Activated CD8-positive, alpha-beta T cell treated with anti-CD3 and anti-CD28 coated beads for 36 hours (primary cell): ENCODE measurements around the gene ZFAND2A. TPM values are rescaled to one million over a fixed set of nuclear protein-coding genes. Genes with fewer than 3 reads are reported as not detected.

Experiments used
- ATAC-seq: fragments of 200-7000 bp; cut with Tn5 transposase; one replicate; pipeline ENCODE4 v1.10.0; 2021; ENCODE audit warnings: mild to moderate bottlenecking, moderate library complexity
- CTCF ChIA-PET: fragments of 350-600 bp; sonication (Branson Sonifier 250); formaldehyde crosslinking; loops from one replicate; lab custom pipeline; 2021; ENCODE audit warnings: antibody characterized with exemption; lab: Charles Lee
- POLR2A ChIA-PET: fragments of 350-600 bp; sonication (Branson Sonifier 250); formaldehyde crosslinking; loops from one replicate; lab custom pipeline; 2021; ENCODE audit warnings: antibody characterized with exemption; lab: Charles Lee
- DNase-seq: peaks from one replicate; pipeline ENCODE4 v3.0.0-alpha.2; 2020
- H3K27ac Mint-ChIP-seq: one replicate; pipeline ENCODE4 v1.8.0; 2021; ENCODE audit warnings: mild to moderate bottlenecking, mixed read lengths
- H3K27me3 Mint-ChIP-seq: one replicate; pipeline ENCODE4 v1.8.0; 2021; ENCODE audit warnings: mixed read lengths
- H3K36me3 Mint-ChIP-seq: one replicate; pipeline ENCODE4 v1.8.0; 2021; ENCODE audit warnings: low read depth, mixed read lengths
- H3K4me1 Mint-ChIP-seq: one replicate; pipeline ENCODE4 v1.8.0; 2021; ENCODE audit warnings: low read depth, mixed read lengths
- H3K4me3 Mint-ChIP-seq: one replicate; pipeline ENCODE4 v1.8.0; 2021; ENCODE audit warnings: mild to moderate bottlenecking, moderate library complexity, mixed read lengths
- H3K9me3 Mint-ChIP-seq: one replicate; pipeline ENCODE4 v1.8.0; 2021; ENCODE audit warnings: mixed read lengths
- CTCF ChIP-seq: fragments of 200-600 bp; IDR thresholded peaks from one replicate; pipeline ENCODE4 v1.8.0; 2022; ENCODE audit warnings: antibody characterized with exemption, mild to moderate bottlenecking
- intact Hi-C: fragments of 100-400 bp; cut with micrococcal nuclease; formaldehyde crosslinking; loops from one replicate; pipeline ENCODE4 v1.10.0; 2022
- total RNA-seq, 2 experiments: library from RNA; stranded (reverse); gene quantifications; one replicate each; pipeline ENCODE4 v1.2.3, GENCODE V29; 2021

ZFAND2A gene
- total RNA-seq, 2 experiments from 2014 or later: 22.1 to 23.5 TPM

- ATAC-seq (no peak), DNase-seq (no peak)
- no peak for TF ChIP-seq CTCF
- intact Hi-C loops: no loop called here
- Mint-ChIP-seq H3K27me3 (no peaks in the 10 kb centered on the region), H3K9me3 (peaks cover 3% of the 10 kb centered on the region), H3K4me3 (no peak overlapping the region), H3K4me1 (peaks cover 10% of the 10 kb centered on the region), H3K27ac (no peak overlapping the region), H3K36me3 (peaks cover 15% of the 10 kb centered on the region)
- CTCF ChIA-PET: interaction anchor here (2.6 kb wide), 1 partner anchor 121 kb away, joined by 9 read pairs; no protein-coding TSS in a partner anchor
- POLR2A ChIA-PET: interaction anchor here (0.5 kb wide), 1 partner anchor 38 kb away, joined by 3 read pairs; no protein-coding TSS in a partner anchor
These were observed 45.9 kb downstream of the ZFAND2A start for GRCh38 chr7:1114088-1114487.

- peaks cover 15% of the 10 kb centered on the region for H3K36me3 Mint-ChIP-seq
- ChIA-PET CTCF (interaction anchor here (2.6 kb wide), 1 partner anchor 120 kb away, joined by 9 read pairs; no protein-coding TSS in a partner anchor), POLR2A (no interaction called here)
- ATAC-seq (no peak), DNase-seq (no peak)
- no peak overlapping the region for H3K27ac Mint-ChIP-seq
- intact Hi-C loops: no loop called here
- TF ChIP-seq CTCF: no peak
- H3K4me1 Mint-ChIP-seq: peaks cover 9% of the 10 kb centered on the region
- no peak overlapping the region for H3K4me3 Mint-ChIP-seq
- H3K27me3 Mint-ChIP-seq: no peaks in the 10 kb centered on the region
- H3K9me3 Mint-ChIP-seq: peaks cover 3% of the 10 kb centered on the region
These were observed 46.5 kb downstream of the ZFAND2A start for GRCh38 chr7:1113548-1113885.

GRCh38 chr7:1112625-1113547 is 47.1 kb downstream of the ZFAND2A start:
- POLR2A ChIA-PET: no interaction called here
- H3K27ac Mint-ChIP-seq: no peak overlapping the region
- no peak overlapping the region for H3K4me3 Mint-ChIP-seq
- peaks cover 12% of the 10 kb centered on the region for H3K36me3 Mint-ChIP-seq
- no peaks in the 10 kb centered on the region for H3K27me3 Mint-ChIP-seq
- CTCF ChIA-PET: interaction anchor here (0.6 to 2.6 kb wide), 2 partner anchors 118 to 120 kb away, joined by 3 to 9 read pairs; no protein-coding TSS in a partner anchor
- no peak for TF ChIP-seq CTCF
- intact Hi-C loops: no loop called here
- ATAC-seq (no peak), DNase-seq (no peak)
- H3K4me1 Mint-ChIP-seq: peaks cover 5% of the 10 kb centered on the region
- H3K9me3 Mint-ChIP-seq: peaks cover 3% of the 10 kb centered on the region

GRCh38 chr7:1112109-1112508 is 47.9 kb downstream of the ZFAND2A start:
- no peak overlapping the region for H3K4me3 Mint-ChIP-seq
- H3K27me3 Mint-ChIP-seq: no peaks in the 10 kb centered on the region
- no peak for ATAC-seq
- DNase-seq: no peak
- H3K36me3 Mint-ChIP-seq: peaks cover 4% of the 10 kb centered on the region
- ChIA-PET POLR2A (no interaction called here), CTCF (no interaction called here)
- intact Hi-C loops: no loop called here
- H3K27ac Mint-ChIP-seq: no peak overlapping the region
- peaks cover 2% of the 10 kb centered on the region for H3K4me1 Mint-ChIP-seq
- H3K9me3 Mint-ChIP-seq: no peaks in the 10 kb centered on the region
- no peak for TF ChIP-seq CTCF

GRCh38 chr7:1111156-1111555 is 48.8 kb downstream of the ZFAND2A start:
- intact Hi-C loops: no loop called here
- ChIA-PET POLR2A (no interaction called here), CTCF (no interaction called here)
- peaks cover 4% of the 10 kb centered on the region for H3K36me3 Mint-ChIP-seq
- H3K9me3 Mint-ChIP-seq: no peaks in the 10 kb centered on the region
- no peaks in the 10 kb centered on the region for H3K27me3 Mint-ChIP-seq
- no peak for TF ChIP-seq CTCF
- ATAC-seq: no peak
- no peak overlapping the region for H3K27ac Mint-ChIP-seq
- peaks cover 2% of the 10 kb centered on the region for H3K4me1 Mint-ChIP-seq
- H3K4me3 Mint-ChIP-seq: no peak overlapping the region
- no peak for DNase-seq
